NCI-H2227 (cell line): ENCODE results near the gene SIGLEC5.

Source experiments
- DNase-seq: peaks from one replicate; lab custom pipeline; 2025; ENCODE audit not compliant: unreplicated experiment; lab: John Stamatoyannopoulos, UW

The SIGLEC5 gene

DNA sequence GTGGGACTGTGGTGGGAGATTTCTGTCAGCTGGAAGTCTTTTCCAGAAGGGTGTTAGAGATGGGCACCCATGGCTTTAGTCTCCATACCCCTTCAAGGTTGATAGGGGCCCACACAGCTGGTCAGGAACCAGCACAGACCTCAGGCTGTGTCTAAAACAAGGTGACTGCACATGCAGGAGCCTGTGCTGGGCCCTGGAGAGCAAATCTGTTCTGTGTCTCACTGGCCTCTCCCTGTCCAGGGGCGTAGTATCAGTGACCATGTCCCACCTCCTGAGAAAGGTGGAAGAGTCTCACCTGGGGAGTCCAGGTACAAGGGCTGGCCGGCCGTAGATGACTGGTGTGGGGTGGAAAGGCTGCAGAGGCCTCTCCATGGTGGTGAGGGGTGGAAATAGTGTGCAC is 39.8 kb downstream of the SIGLEC5 start:
- no peak for DNase-seq

DNA sequence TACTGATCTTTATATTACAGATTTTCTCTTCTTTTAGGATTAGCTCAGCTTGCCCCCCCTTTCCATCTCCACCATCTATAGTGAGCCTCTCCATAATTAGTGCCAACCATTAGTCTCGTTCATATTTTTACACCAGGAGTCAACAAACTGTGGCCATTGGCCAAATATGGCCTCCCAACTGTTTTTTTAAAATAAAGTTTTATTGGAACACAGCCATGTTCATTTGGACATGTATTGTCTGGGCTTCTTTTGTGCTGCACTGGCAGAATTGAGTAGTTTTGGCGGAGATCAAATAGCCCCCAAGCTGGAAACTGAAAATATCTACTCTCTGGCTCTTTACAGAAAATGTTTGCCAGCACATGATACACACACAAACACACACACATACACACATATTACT is 40.7 kb downstream of the SIGLEC5 start:
- no peak for DNase-seq

DNA sequence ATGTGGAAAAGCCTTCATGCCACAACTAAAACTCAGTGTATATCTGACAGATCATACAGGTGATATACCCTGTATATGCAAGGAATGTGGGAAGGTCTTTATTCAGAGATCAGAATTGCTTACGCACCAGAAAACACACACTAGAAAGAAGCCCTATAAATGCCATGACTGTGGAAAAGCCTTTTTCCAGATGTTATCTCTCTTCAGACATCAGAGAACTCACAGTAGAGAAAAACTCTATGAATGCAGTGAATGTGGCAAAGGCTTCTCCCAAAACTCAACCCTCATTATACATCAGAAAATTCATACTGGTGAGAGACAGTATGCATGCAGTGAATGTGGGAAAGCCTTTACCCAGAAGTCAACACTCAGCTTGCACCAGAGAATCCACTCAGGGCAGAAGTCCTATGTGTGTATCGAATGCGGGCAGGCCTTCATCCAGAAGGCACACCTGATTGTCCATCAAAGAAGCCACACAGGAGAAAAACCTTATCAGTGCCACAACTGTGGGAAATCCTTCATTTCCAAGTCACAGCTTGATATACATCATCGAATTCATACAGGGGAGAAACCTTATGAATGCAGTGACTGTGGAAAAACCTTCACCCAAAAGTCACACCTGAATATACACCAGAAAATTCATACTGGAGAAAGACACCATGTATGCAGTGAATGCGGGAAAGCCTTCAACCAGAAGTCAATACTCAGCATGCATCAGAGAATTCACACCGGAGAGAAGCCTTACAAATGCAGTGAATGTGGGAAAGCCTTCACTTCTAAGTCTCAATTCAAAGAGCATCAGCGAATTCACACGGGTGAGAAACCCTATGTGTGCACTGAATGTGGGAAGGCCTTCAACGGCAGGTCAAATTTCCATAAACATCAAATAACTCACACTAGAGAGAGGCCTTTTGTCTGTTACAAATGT is 42.7 kb downstream of the SIGLEC5 start:
- no peak for DNase-seq

DNA sequence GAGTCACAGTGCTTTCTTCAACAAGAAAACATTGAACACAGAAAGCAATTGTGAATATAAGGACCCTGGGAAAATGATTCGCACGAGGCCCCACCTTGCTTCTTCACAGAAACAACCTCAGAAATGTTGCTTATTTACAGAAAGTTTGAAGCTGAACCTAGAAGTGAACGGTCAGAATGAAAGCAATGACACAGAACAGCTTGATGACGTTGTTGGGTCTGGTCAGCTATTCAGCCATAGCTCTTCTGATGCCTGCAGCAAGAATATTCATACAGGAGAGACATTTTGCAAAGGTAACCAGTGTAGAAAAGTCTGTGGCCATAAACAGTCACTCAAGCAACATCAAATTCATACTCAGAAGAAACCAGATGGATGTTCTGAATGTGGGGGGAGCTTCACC is 43.4 kb downstream of the SIGLEC5 start:
- DNase-seq = no peak

DNA sequence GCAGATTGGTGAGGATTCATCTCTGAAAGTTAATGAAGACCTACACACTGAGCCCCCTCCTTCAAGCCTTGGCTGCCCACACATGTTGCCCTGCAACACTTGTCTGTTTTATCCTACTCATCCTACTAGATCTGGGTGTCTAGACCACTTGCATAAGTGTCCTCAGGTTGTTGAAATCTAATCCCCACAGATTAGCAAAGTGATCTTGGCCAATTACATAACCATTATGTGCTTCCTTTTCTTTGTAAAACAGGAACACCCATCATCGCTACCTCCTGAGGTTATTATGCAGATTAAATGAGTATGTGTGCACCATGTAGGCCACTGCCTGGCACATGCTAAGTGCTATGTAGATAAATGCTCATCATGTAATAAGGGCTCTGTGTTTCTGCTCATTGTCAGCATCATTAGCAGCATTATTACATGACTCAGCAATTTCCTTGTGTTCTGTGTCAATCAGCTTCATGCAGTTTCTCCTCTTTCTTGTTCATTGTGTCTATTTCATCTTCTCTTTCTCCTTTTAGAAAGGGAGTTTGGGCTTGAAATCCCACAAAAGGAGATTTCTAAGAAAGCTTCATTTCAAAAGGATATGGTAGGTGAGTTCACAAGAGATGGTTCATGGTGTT is 44.0 kb downstream of the SIGLEC5 start:
- no peak for DNase-seq

DNA sequence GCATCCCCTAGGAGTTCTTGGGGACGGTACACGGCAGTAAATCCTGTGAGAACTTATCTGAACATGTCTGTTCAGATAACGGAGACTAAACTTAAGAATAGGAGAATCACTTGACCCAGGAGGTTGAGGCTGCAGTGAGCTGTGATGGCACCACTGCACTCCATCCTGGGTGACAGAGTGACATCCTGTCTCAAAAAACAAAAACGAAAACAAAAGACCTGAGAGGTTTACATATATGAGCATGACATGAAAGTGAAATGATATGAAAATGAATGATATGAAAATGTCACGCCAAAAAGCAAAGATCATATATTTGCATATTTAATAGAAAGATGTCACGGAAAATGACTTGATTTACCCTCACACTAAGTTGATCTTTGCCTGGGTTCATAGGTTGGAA is 53.4 kb downstream of the SIGLEC5 start:
- DNase-seq = no peak

DNA sequence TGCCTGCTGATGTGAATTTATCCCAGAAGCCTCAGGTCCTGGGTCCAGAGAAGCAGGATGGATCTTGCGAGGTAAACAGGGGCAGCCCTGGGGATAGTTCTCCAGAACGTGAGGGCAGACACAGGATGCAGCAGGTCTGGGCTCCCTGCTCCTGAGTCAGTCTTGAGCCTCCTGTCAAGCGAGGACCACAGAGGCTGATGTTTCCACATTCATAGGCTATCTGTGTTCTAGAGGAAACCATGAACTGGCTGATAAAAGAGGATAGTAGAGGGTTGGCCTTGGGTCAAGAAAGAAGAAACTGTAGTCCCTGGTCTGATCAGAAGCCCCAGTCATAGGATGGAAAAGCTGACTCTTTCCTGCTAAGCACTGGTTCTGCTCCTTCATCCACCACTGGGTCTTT is 56.9 kb downstream of the SIGLEC5 start:
- no peak for DNase-seq

DNA sequence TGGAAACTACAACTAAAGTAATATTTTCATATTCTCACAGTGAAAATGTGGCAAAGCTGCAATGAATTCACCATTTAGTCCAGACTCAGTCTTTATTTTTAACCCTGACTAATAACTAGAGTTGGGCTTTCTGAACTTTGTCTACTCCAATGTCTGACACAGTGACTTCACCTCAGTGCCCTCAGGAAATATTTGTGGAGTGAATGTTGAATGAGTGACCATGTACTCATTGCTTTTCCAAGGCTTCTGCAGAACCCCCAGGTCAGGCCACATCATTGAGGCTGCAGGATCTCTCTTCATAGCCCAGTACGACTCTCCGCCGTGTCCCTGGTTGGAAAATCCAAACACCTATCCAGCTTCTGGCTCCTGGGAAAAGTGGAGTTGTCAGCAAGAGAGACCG is 57.3 kb downstream of the SIGLEC5 start:
- DNase-seq = no peak

DNA sequence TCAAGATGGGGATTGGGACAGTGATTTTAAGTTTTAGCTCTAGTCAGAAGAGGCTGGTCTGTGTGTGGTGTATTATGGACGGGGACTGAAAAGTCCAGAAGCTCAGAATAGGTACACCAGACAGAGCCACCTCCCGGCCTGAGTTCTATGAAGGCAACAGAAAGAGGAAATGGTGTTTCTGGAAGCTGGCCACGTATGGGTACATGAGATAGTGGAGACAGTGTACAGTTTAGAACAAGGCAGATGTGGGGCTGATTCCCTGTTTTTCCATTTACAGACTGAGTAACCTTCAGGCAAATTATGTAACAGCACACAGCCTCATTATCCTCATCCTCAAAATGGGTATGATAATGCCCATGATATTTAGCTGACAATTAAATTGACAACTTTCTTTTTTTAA is 57.8 kb downstream of the SIGLEC5 start:
- DNase-seq = no peak

DNA sequence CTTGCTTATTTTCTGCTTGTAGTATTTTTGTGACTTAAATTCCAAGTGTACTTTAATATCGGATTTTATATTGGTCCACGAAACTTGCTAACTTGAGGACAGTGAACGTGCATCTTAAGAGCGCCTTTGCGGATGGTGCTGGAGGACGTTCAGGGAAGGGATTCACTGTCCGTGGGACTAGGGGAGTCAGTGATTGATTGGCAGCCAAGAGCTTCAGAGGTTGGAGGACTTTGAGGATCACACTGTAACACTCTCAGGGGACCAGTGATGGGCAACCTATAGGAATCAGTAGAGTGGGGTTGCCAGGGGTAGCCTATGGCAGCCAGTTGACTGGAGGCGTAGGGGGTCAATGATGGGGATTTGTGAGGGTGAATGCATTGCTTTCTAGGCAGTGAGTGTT is 58.6 kb downstream of the SIGLEC5 start:
- no peak for DNase-seq

DNA sequence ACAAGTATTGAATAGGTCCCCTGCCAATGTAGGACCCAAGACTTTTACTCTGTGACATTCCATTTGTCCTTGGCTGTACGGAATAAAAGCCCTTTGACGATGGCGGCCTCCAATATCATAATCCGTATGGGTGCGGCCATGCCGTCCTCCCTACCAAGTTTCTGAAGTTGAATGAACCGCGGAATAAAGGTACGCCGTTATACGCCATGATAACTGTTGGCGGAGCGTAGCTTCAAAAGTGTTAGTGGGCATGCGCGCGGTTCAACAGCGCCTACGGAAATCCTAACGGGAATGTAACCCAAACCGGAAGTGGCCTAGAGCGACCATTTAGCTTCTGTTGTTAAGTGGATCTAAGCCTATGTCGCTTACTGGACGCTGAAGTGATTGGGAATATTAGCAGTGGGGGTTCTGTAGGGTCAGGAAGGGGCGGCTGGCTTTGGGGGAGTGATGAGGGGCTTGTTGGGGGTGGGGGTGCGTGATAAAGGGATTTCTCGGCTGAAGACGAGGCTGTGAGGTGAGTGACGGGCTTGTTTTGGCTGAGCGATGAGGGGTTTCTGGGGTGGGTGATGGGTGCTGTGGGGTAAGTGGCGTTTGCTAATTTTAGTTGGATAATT is 59.1 kb downstream of the SIGLEC5 start, which contains the start of gene ZNF175:
Gene ZNF175, plus strand, starts transcription at position 322 of the 614 bp plus-strand sequence. CDS start 2,047 bp downstream, outside the sequence.
- DNase-seq = peak; percentile 94

DNA sequence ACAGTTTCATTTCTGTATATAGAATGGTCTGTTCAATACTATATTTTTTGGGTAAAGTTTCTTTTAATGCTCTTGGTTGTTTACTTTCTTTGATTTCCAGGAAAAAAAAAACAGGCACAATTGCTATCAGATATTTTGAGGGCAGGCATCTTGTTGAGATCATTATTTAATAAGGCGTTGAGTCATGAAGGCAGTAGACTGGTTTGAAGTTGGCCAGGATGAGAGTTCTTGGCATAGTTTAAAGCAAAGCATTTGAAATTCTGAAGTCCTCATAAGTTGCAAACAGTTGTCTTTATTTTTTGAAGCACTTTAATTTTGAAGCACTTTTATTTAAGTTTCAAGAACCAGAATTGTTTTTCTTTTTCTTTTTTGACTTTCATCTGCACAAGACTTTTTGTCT is 61.7 kb downstream of the SIGLEC5 start:
- no peak for DNase-seq

DNA sequence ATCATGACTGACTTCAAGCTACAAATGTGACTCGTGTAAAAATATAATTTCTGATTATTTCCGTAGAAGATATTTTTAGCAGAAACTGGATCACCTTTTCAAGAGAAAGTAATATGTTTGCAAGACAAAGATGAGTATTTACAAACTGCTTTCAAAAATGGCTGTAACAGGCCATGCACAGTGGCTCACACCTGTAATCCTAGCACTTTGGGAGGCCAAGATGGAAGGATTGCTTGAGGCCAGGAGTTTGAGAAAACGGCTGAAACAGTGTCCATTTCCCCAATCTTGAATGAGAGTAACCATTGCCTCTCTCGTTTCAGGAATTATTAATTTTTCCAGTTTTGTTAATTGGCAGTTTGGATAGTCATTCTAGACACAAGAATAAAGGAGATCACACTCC is 62.6 kb downstream of the SIGLEC5 start:
- no peak for DNase-seq

DNA sequence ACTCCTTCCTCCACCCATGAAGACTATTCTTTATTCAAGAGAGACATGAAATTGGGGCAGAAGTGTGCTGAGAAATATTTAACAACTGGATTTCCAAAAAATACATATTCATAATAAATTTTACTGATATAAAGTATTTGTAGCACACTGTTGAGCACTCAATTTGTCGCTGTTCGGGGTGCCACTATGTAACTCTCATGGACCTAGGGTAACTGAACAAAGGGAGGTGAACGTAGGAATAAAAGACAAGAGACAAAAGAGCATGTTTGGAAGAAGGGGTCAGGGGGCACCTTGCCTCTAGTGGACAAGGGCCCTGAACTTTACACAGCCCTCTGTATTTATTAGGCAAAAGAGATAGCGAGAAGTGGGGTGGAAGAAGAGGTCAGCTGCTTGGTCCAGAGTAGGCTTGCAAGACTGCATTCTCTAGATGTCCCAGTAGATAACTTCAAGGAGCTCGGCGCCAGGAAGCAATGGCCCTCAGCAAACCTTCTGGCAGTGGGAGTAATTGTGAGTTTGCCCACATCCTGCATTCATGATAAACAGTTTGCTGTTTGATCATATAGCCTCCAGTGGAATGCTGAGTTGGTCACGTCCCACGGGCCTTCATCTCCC is 63.6 kb downstream of the SIGLEC5 start:
- no peak for DNase-seq

DNA sequence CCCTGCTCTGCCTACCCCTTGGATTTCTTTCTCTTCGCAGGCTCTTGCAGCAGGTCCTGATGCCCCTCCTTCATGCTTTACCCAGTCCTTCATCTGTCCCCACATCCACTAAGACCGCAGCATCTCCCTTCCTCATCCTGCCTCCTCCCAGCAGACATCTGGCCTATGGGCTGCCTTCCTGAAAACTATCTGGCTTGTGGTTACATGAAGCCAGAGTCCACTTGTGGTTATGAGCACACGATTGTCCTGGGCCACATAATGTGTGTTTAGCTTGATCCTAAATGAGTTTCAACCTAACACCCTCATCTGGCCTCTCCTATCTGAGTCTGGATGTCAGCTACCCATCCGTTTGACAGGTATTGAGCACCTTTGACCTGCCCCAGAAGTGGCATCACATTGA is 64.6 kb downstream of the SIGLEC5 start:
- DNase-seq = no peak

DNA sequence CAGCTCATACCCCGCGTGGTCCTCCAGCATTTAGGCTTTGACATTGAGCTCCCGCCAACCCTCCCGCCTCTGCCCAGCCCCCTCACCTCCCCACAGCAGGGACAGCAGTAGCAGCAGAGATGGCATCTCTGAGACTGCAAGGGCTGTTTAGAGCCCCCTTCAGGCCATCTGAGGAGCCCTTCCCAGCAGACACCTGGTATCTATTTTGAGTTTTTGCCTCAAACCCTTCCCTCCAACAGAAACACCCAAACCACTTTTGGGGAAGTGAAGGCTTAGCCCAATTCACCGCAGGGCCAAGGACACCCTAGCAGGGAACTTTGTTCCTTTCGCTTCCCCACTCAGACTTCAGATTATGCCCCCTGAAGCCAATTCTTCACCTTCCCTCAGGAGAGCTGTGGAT is 65.4 kb downstream of the SIGLEC5 start:
- DNase-seq = no peak
